Stimulated activated CD4-positive, alpha-beta T cell treated with anti-CD3 and anti-CD28 coated beads, TNF-alpha, amount 100 ng/mL, for 48 hours (primary cell): ENCODE data around the gene PPM1L.

Experiments
- DNase-seq, 3 donors: peaks; one replicate each; pipeline ENCODE4 v3.0.0-alpha.2; 2020; ENCODE audit warnings: low read depth in 3 of 3

The PPM1L gene

GRCh38 chr3:161100994-161101393 is 345.0 kb downstream of the PPM1L start:
- DNase-seq = no peak

DNA sequence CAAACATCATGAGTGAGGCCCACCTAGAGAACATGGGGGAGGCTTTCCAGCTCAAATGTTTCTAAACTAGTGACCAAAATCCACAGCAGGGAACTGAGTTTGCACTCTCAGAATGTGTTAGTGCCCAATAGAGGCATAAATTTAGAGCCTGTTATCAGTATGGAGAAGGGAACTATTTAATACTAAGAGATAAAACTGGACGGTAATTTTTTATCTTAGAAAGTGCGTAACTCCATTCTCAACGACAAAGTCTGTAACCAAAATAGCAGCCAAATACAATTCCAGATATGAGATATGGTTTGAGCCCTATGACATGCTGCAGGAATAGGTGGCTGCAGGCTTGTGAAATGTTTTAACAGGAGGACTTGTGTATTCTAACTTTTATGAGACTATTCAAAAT is 345.6 kb downstream of the PPM1L start:
- DNase-seq = no peak

GRCh38 chr3:161103776-161104385 is 347.9 kb downstream of the PPM1L start:
- DNase-seq = no peak

DNA sequence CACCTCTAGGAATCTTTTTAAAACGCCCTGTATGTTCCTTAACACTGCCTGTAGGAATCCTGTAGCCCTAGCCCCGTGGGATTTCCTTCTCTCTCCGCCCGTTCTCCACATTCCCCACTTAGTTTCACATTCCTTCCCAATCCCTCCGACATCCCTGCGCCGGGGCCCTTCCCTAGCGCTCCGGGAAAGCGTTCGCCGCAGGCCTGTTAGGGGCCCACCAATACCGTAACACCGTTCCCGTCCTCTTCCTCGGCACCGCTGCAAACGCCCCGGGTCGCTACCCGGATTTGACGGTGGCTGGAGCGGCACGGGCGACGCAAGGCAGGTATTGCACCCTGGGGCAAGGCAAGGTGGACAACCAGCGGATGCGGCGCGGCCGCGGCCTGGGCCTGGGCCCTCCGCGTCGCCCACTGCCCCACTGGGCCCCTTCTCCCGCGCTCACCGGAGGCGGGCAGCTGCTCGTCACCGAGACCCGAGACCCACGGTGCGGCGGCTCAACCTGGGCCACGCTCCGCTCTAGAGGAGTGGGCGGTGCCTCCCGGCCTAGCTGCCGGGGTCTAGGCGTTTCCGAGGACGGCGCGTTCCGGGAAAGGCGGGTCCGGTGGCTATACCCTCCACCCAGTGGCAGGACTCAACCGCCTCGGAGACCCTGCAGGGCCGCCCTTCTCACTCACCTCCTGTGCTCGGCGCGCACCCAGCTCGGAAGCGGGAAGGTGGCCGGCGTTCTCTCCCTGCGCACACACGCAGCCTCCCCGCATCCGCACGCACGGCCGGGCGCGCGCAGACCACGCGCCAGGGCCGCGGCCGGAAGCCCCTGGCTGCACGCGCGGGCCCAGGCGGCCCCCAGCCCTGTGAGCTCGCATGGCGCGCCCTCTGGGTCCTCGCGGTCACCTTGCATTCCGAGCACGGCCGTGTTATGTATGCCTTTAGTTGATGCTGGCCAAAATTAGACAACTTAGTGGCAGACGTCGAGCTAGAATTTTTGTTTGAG is 348.8 kb downstream of the PPM1L start, which contains the start of gene B3GALNT1:
Gene B3GALNT1 (minus strand): TSS at position 789 of the 991 bp plus-strand sequence. CDS start 18,595 bp downstream, outside the sequence.
- no peak for DNase-seq

- no peak for DNase-seq
These were observed 351.3 kb downstream of the PPM1L start for GRCh38 chr3:161107311-161107710.

DNA sequence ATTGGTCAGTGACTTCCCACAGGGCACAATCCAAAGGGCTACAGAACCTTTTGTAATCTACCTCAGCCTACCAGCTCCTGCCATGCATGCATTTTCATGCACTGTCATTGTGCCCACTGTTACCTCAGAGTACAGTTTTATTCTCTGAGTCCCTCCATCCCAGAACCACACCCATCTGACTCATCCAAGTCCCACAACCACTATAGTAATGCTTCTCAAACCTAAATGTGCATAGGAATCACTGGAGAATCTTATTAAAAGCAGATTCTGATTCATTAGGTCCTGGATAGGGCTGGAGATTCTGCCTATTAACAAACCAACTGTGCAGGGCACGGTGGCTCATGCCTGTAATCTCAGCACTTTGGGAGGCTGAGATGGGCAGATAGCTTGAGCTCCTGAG is 352.8 kb downstream of the PPM1L start:
- no peak for DNase-seq

DNA sequence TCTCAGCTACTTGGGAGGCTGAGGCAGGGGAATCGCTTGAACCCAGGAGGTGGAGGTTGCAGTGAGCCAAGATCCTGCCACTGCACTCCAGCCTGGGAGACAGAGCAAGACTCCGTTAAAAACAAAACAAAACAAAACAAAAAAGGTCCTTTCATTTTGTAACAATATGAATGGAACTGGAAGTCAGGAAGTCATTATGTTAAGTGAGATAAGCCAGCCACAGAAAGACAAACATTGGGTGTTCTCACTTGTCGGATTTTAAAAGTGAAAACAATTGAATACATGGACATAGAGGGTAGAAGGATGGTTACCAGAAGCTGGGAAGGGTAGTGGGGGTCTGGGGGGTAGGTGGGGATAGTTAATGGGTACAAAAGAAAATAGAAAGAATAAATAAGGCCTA is 361.6 kb downstream of the PPM1L start:
- DNase-seq = no peak

GRCh38 chr3:161126495-161126894 is 370.5 kb downstream of the PPM1L start:
- DNase-seq = no peak
